Neutrophil (primary cell): ENCODE results near the gene ZFPL1.

Experiments
- H3K27ac ChIP-seq: fragments of 200-600 bp; sonication (generic); 2 replicates; pipeline ENCODE4 v1.5.1; 2016; ENCODE audit warnings: mild to moderate bottlenecking, moderate library complexity
- H3K27me3 ChIP-seq: fragments of 200-600 bp; sonication (generic); 2 replicates; pipeline ENCODE4 v1.6.0; 2016; ENCODE audit warnings: mild to moderate bottlenecking
- H3K36me3 ChIP-seq: fragments of 200-600 bp; sonication (generic); 2 replicates; pipeline ENCODE4 v1.5.1; 2017
- H3K4me1 ChIP-seq, 2 experiments: fragments of 200-600 bp in 1 of 2; sonication (generic) in 1 of 2; 1 replicate in 1 of 2; 2 replicates in 1 of 2; pipeline versions ENCODE4 v1.5.1 to v1.6.1; 2013 to 2016; ENCODE audit warnings: low read depth in 1 of 2, low read length in 1 of 2, mild to moderate bottlenecking in 1 of 2, moderate library complexity in 1 of 2; ENCODE audit not compliant: control insufficient read depth in 1 of 2, insufficient read depth in 1 of 2
- H3K4me3 ChIP-seq, 2 experiments: fragments of 200-600 bp in 1 of 2; sonication (generic) in 1 of 2; 1 replicate in 1 of 2; 2 replicates in 1 of 2; pipeline ENCODE4 v1.5.1; 2013 to 2016; ENCODE audit warnings: low read depth in 1 of 2, low read length in 1 of 2, mild to moderate bottlenecking in 1 of 2, moderate library complexity in 1 of 2
- H3K9me3 ChIP-seq: fragments of 200-600 bp; sonication (generic); 2 replicates; pipeline ENCODE4 v1.5.1; 2016
- CTCF ChIP-seq: fragments of 200-600 bp; sonication (generic); IDR thresholded peaks from 2 replicates; pipeline ENCODE4 v1.5.1; 2016; ENCODE audit warnings: antibody characterized with exemption

ZFPL1 gene

GRCh38 chr11:65057526-65057925 is 26.5 kb upstream of the ZFPL1 start:
- no peaks in the 10 kb centered on the region for H3K36me3 ChIP-seq
- H3K4me3 ChIP-seq: no peak overlapping the region
- peaks cover 0 to 10% of the 10 kb centered on the region in 2 experiments for H3K4me1 ChIP-seq
- no peak for TF ChIP-seq CTCF
- H3K27ac ChIP-seq: no peak overlapping the region
- H3K27me3 ChIP-seq: no peaks in the 10 kb centered on the region
- no peaks in the 10 kb centered on the region for H3K9me3 ChIP-seq

- Histone ChIP-seq H3K9me3 (no peaks in the 10 kb centered on the region), H3K4me3 (no peak overlapping the region), H3K4me1 (peaks cover 0 to 10% of the 10 kb centered on the region in 2 experiments), H3K27ac (no peak overlapping the region), H3K36me3 (no peaks in the 10 kb centered on the region), H3K27me3 (no peaks in the 10 kb centered on the region)
- TF ChIP-seq CTCF: no peak
These were observed 26.0 kb upstream of the ZFPL1 start for GRCh38 chr11:65058012-65058411.

- Histone ChIP-seq H3K9me3 (no peaks in the 10 kb centered on the region), H3K27me3 (no peaks in the 10 kb centered on the region), H3K4me1 (peaks cover 0 to 9% of the 10 kb centered on the region in 2 experiments), H3K36me3 (no peaks in the 10 kb centered on the region), H3K27ac (no peak within 1 kb of the TSS), H3K4me3 (no peak within 1 kb of the TSS)
- no peak for TF ChIP-seq CTCF
These were observed 25.5 kb upstream of the ZFPL1 start, which contains the start of gene NAALADL1 for GRCh38 chr11:65058419-65059054. Gene NAALADL1, minus strand, starts transcription at chr11:65058553. Its CDS starts 32 bp downstream, at chr11:65058521.

- Histone ChIP-seq H3K27me3 (no peaks in the 10 kb centered on the region), H3K36me3 (no peaks in the 10 kb centered on the region), H3K4me1 (no peaks in the 10 kb centered on the region), H3K4me3 (no peak overlapping the region), H3K27ac (no peak overlapping the region), H3K9me3 (no peaks in the 10 kb centered on the region)
- no peak for TF ChIP-seq CTCF
These were observed 24.5 kb upstream of the ZFPL1 start for GRCh38 chr11:65059523-65059922.

- Histone ChIP-seq H3K9me3 (no peaks in the 10 kb centered on the region), H3K36me3 (no peaks in the 10 kb centered on the region), H3K27me3 (no peaks in the 10 kb centered on the region), H3K27ac (no peak overlapping the region), H3K4me1 (no peaks in the 10 kb centered on the region), H3K4me3 (no peak overlapping the region)
- no peak for TF ChIP-seq CTCF
These were observed 23.8 kb upstream of the ZFPL1 start for GRCh38 chr11:65059959-65060824.
